HEK293 (cell line): ENCODE results near the gene WAS.
A peak's percentile ranks its signal among the peaks of the same experiment; 100 is the strongest.
"Not testable (repeated sequence)": the region's sequence is repeated elsewhere in the genome, so short reads cannot be mapped to it uniquely, and the experiment has no call there.

Experiments used
- CTCF ChIA-PET: fragments of 350-600 bp; formaldehyde crosslinking; extraction: SDS; loops from one replicate; lab custom pipeline; 2021; ENCODE audit warnings: antibody characterized with exemption; lab: Yijun Ruan, JAX
- POLR2A ChIA-PET: fragments of 300-600 bp; formaldehyde crosslinking; extraction: SDS; loops from one replicate; lab custom pipeline; 2020; ENCODE audit warnings: antibody characterized with exemption, inconsistent platforms; lab: Yijun Ruan, JAX
- H3K27ac ChIP-seq: fragments of 200-500 bp; sonication (Bioruptor generic); 2 replicates; pipeline ENCODE4 v1.5.1; 2014; ENCODE audit warnings: low read depth, low read length, control low read depth, inconsistent platforms; ENCODE audit errors: extremely low read depth
- H3K36me3 ChIP-seq, 2 experiments: fragments of 200-500 bp in 1 of 2; sonication (Bioruptor generic) in 1 of 2; 1 replicate in 1 of 2; 2 replicates in 1 of 2; pipeline ENCODE4 v1.5.1; 2014 to 2017; ENCODE audit warnings: inconsistent platforms in 2 of 2, low read length in 2 of 2; ENCODE audit not compliant: control insufficient read depth in 2 of 2, insufficient read depth in 1 of 2
- H3K4me1 ChIP-seq: fragments of 200-500 bp; sonication (Bioruptor generic); 2 replicates; pipeline ENCODE4 v1.5.1; 2014; ENCODE audit warnings: mild to moderate bottlenecking, low read length, inconsistent platforms; ENCODE audit not compliant: control insufficient read depth, insufficient read depth
- H3K4me3 ChIP-seq: 2 replicates; pipeline ENCODE4 v1.5.1; 2011; ENCODE audit warnings: low read depth, mild to moderate bottlenecking, control low read depth, low read length, moderate library complexity
- H3K9me3 ChIP-seq: fragments of 200-500 bp; sonication (Bioruptor generic); 2 replicates; pipeline ENCODE4 v1.5.1; 2014; ENCODE audit warnings: low read depth, low read length, inconsistent platforms; ENCODE audit not compliant: control insufficient read depth, insufficient read depth
- INSM2 ChIP-seq: fragments of 450-650 bp; formaldehyde crosslinking; IDR thresholded peaks from 2 replicates; pipeline ENCODE4 v1.5.1; 2016; ENCODE audit warnings: missing biosample characterization, missing genetic modification characterization
- SP7 ChIP-seq: fragments of 450-650 bp; formaldehyde crosslinking; IDR thresholded peaks from 2 replicates; pipeline ENCODE4 v1.5.1; 2016; ENCODE audit warnings: missing biosample characterization, missing genetic modification characterization
- ZNF114 ChIP-seq: fragments of 450-650 bp; formaldehyde crosslinking; IDR thresholded peaks from 2 replicates; pipeline ENCODE4 v1.5.0; 2017; ENCODE audit warnings: missing biosample characterization, missing genetic modification characterization
- ZNF302 ChIP-seq: fragments of 450-650 bp; formaldehyde crosslinking; IDR thresholded peaks from 2 replicates; pipeline ENCODE4 v1.5.1; 2016; ENCODE audit warnings: missing biosample characterization, missing genetic modification characterization, low read depth
- ZNF398 ChIP-seq: fragments of 450-650 bp; formaldehyde crosslinking; IDR thresholded peaks from 2 replicates; pipeline ENCODE4 v1.5.1; 2017; ENCODE audit warnings: missing biosample characterization, missing genetic modification characterization
- ZNF549 ChIP-seq: fragments of 450-650 bp; IDR thresholded peaks from 2 replicates; pipeline ENCODE4 v1.5.1; 2018; ENCODE audit warnings: missing biosample characterization, missing genetic modification characterization, mild to moderate bottlenecking, inconsistent platforms, moderate library complexity
- TF ChIP-seq, protein P1 (sequence below): fragments of 450-650 bp; formaldehyde crosslinking; IDR thresholded peaks from 2 replicates; pipeline ENCODE4 v1.5.0; 2017; ENCODE audit warnings: missing biosample characterization, missing genetic modification characterization, borderline replicate concordance
- TF ChIP-seq, protein P2 (sequence below): fragments of 450-650 bp; formaldehyde crosslinking; IDR thresholded peaks from 2 replicates; pipeline ENCODE4 v1.5.1; 2016; ENCODE audit warnings: missing biosample characterization, missing genetic modification characterization, borderline replicate concordance
- TF ChIP-seq, protein P3 (sequence below): fragments of 450-650 bp; formaldehyde crosslinking; optimal IDR thresholded peaks from 2 replicates; pipeline ENCODE3; 2016; ENCODE audit warnings: missing biosample characterization, mild to moderate bottlenecking, missing genetic modification characterization

The WAS gene

GRCh38 chrX:48649102-48649501, 34.5 kb upstream of the WAS start (continued):
- TF ChIP-seq, protein P1, sequence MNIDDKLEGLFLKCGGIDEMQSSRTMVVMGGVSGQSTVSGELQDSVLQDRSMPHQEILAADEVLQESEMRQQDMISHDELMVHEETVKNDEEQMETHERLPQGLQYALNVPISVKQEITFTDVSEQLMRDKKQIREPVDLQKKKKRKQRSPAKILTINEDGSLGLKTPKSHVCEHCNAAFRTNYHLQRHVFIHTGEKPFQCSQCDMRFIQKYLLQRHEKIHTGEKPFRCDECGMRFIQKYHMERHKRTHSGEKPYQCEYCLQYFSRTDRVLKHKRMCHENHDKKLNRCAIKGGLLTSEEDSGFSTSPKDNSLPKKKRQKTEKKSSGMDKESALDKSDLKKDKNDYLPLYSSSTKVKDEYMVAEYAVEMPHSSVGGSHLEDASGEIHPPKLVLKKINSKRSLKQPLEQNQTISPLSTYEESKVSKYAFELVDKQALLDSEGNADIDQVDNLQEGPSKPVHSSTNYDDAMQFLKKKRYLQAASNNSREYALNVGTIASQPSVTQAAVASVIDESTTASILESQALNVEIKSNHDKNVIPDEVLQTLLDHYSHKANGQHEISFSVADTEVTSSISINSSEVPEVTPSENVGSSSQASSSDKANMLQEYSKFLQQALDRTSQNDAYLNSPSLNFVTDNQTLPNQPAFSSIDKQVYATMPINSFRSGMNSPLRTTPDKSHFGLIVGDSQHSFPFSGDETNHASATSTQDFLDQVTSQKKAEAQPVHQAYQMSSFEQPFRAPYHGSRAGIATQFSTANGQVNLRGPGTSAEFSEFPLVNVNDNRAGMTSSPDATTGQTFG (tag by site-specific recombination), result no peak
- TF ChIP-seq, protein P2, sequence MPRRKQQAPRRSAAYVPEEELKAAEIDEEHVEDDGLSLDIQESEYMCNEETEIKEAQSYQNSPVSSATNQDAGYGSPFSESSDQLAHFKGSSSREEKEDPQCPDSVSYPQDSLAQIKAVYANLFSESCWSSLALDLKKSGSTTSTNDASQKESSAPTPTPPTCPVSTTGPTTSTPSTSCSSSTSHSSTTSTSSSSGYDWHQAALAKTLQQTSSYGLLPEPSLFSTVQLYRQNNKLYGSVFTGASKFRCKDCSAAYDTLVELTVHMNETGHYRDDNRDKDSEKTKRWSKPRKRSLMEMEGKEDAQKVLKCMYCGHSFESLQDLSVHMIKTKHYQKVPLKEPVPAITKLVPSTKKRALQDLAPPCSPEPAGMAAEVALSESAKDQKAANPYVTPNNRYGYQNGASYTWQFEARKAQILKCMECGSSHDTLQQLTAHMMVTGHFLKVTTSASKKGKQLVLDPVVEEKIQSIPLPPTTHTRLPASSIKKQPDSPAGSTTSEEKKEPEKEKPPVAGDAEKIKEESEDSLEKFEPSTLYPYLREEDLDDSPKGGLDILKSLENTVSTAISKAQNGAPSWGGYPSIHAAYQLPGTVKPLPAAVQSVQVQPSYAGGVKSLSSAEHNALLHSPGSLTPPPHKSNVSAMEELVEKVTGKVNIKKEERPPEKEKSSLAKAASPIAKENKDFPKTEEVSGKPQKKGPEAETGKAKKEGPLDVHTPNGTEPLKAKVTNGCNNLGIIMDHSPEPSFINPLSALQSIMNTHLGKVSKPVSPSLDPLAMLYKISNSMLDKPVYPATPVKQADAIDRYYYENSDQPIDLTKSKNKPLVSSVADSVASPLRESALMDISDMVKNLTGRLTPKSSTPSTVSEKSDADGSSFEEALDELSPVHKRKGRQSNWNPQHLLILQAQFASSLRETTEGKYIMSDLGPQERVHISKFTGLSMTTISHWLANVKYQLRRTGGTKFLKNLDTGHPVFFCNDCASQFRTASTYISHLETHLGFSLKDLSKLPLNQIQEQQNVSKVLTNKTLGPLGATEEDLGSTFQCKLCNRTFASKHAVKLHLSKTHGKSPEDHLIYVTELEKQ, result 0 out of 2 replicates have a peak, but pooled peaks have one; percentile 25
- no peak for TF ChIP-seq ZNF302 (tag by site-specific recombination)
- no peak for TF ChIP-seq ZNF114
- TF ChIP-seq ZNF549, result no peak
- TF ChIP-seq, protein P3, sequence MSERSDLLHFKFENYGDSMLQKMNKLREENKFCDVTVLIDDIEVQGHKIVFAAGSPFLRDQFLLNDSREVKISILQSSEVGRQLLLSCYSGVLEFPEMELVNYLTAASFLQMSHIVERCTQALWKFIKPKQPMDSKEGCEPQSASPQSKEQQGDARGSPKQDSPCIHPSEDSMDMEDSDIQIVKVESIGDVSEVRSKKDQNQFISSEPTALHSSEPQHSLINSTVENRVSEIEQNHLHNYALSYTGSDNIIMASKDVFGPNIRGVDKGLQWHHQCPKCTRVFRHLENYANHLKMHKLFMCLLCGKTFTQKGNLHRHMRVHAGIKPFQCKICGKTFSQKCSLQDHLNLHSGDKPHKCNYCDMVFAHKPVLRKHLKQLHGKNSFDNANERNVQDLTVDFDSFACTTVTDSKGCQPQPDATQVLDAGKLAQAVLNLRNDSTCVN (tag by site-specific recombination), result no peak
- no peak for TF ChIP-seq INSM2
- no peak for TF ChIP-seq ZNF398 (tag by site-specific recombination)
- peak; percentile 36; the same call in 1 of the 2 replicates for TF ChIP-seq SP7 (tag by site-specific recombination)

- H3K4me1 ChIP-seq, H3K27ac ChIP-seq, H3K36me3 ChIP-seq, POLR2A ChIA-PET, H3K9me3 ChIP-seq, H3K4me3 ChIP-seq: not testable (repeated sequence)
- CTCF ChIA-PET, result interaction anchor here (0.7 kb wide), 1 partner anchor 238 kb away, joined by 6 read pairs; no protein-coding TSS in a partner anchor
These were observed 31.5 kb upstream of the WAS start for GRCh38 chrX:48652055-48652579.

GRCh38 chrX:48654746-48655145, 28.9 kb upstream of the WAS start:
- not testable (repeated sequence) for H3K36me3 ChIP-seq, H3K4me3 ChIP-seq, H3K9me3 ChIP-seq, H3K27ac ChIP-seq, H3K4me1 ChIP-seq
- ChIA-PET CTCF (interaction anchor here (0.6 to 1.3 kb wide), 2 partner anchors 59 to 213 kb away, joined by 3 read pairs; no protein-coding TSS in a partner anchor), POLR2A (interaction anchor here (0.6 kb wide), 1 partner anchor 573 kb away, joined by 4 read pairs; no protein-coding TSS in a partner anchor)

GRCh38 chrX:48659686-48660085, 23.9 kb upstream of the WAS start:
- POLR2A ChIA-PET, H3K27ac ChIP-seq, H3K4me3 ChIP-seq, H3K4me1 ChIP-seq, H3K36me3 ChIP-seq, CTCF ChIA-PET, H3K9me3 ChIP-seq: not testable (repeated sequence)
